GM23248 (cell line): ENCODE results near the gene FABP6.

Experiments used
- EZH2 ChIP-seq: fragments of 200-600 bp; sonication (generic); IDR thresholded peaks from 2 replicates; pipeline ENCODE4 v1.6.1; 2018; ENCODE audit warnings: antibody characterized with exemption, mild to moderate bottlenecking; ENCODE audit not compliant: insufficient read depth, poor library complexity, severe bottlenecking
- EZH2phosphoT487 ChIP-seq: fragments of 200-600 bp; sonication (generic); IDR thresholded peaks from 2 replicates; pipeline ENCODE4 v1.6.1; 2018; ENCODE audit warnings: antibody characterized with exemption, moderate library complexity, mild to moderate bottlenecking, low read depth; ENCODE audit not compliant: insufficient read depth

DNA sequence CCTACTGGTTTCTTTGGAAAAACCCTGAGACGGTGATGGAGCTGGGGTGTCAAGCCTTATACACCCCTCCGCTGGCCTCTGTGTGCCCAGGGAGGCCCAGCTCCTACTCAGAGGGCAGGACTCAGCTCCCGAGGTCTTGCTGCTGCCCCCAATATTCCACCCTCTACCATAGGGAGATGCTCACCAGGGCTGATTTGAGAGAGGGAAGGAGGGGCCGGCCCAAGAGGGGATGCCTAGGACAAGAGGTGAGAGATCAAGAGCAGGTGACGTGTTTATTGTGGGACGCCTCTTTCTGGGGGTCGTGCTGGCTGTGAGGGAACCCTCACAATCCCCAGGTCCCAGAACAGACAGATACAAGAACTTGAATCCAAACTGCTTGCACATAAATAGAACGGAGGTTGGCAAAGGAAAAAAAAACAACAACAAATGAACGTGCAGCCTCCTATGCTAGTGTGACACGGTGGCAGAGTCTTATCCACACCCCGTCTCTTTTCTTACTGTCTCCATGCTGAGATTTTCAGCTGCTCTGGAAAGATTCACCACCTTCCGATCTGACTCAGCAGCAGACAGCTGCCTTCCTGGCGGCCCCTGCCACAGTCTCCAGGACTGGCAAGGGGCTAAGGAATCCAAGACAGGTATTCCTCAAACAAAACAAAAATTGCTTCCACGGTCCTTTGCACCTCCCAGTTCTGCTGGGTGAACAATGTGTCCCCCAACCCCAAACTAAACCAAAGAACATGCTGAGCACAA, 22.3 kb downstream of the FABP6 start:
- TF ChIP-seq EZH2phosphoT487, result no peak
- no peak for TF ChIP-seq EZH2
